Measurements from ENCODE around the gene C4BPB. TPM values are rescaled to one million over a fixed set of nuclear protein-coding genes. Genes with fewer than 3 reads are reported as not detected.
"Not testable (repeated sequence)": the region's sequence is repeated elsewhere in the genome, so short reads cannot be mapped to it uniquely, and the experiment has no call there.

Gene C4BPB
- total RNA-seq (2022) = 7.5 and 10.2 TPM in 2 replicates
- percentile 55 among the genes with signal in this experiment for Bru-seq, nascent RNA
- BruChase-seq, experiment 1, labeled RNA remaining after a 6-hour chase = percentile 60 among the genes with signal in this experiment
- BruChase-seq, experiment 2, labeled RNA remaining after a 2-hour chase = percentile 53 among the genes with signal in this experiment
- long read RNA-seq, partial matches to known transcripts = 1 of 14 reads
- long read RNA-seq, other reads (novel, unspliced or antisense) = 6 of 14 reads

DNA sequence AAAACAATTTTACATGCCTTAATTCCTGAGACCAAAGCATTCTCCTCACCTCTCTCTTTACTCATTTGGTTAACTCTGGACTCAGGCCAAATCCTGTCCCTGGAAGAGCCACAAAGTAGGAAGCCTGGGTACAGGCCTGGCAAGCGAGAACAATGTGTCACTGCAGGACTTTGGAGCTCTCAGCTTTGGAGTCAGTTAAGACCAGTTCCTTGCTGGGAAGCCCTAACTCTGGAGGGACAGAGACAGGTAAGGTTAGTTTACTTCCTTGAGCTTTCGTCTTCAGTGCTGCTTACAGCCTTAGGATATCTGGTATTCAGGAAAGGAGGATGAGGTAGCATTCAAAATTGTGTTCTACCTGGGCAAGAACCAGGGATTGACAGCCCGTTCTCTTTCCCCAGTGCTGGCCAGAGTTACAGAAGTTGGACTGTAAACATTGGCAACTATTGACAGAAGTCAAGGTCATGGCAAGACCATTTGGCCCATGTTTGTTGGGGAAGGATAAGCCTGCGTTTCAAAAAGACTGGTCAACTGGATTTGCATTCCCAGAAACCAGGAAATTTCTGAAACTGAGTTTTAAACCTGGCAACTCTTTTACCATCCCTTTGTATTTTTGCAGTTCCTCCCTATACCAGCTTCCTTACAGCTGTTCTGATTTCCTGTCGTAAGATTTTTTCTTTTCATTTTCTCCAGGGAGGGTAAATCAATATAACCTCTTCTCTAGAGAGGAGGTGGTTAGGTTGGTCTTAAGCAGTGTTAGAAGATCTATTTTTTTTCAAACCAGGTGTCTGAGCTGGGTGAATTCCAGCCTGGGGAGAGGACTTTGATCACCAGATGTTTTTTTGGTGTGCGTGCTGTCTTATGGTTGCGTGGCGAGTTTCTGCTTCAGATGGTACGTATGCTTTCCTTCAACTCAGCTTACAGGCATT, at the start of gene C4BPB:
TSS of gene C4BPB (plus strand) at position 160 of the 926 bp plus-strand sequence. CDS start at position 832, 672 bp downstream.
- Mint-ChIP-seq H3K27ac (ENCODE audit: unreplicated experiment) (peak within 1 kb of the TSS; percentile 83), H3K36me3 (ENCODE audit: insufficient read depth, unreplicated experiment) (peaks cover 10% of the 10 kb centered on the region), H3K9me3 (ENCODE audit: low read depth, unreplicated experiment) (no peaks in the 10 kb centered on the region), H3K4me1 (ENCODE audit: low read depth, unreplicated experiment) (peaks cover 41% of the 10 kb centered on the region), H3K27me3 (ENCODE audit: unreplicated experiment) (no peaks in the 10 kb centered on the region), H3K4me3 (ENCODE audit: low read depth, unreplicated experiment) (peak within 1 kb of the TSS; percentile 73)
- peak; percentile 54 for DNase-seq
- no peak for TF ChIP-seq CTCF (IDR thresholded peaks at IDR 0.05; ENCODE audit: unreplicated experiment)
- CTCF ChIA-PET = interaction anchor here (0.6 to 2.2 kb wide), 4 partner anchors 313 to 412 kb away, joined by 3 to 7 read pairs (median 5); no protein-coding TSS in a partner anchor
- BruUV-seq (replicated peaks) = no TSS peak
- intact Hi-C loops (cut with micrococcal nuclease; ENCODE audit: unreplicated experiment) = loop anchor here (1.0 to 5.0 kb wide), 2 partner anchors 153 to 316 kb away; no protein-coding TSS in a partner anchor

DNA sequence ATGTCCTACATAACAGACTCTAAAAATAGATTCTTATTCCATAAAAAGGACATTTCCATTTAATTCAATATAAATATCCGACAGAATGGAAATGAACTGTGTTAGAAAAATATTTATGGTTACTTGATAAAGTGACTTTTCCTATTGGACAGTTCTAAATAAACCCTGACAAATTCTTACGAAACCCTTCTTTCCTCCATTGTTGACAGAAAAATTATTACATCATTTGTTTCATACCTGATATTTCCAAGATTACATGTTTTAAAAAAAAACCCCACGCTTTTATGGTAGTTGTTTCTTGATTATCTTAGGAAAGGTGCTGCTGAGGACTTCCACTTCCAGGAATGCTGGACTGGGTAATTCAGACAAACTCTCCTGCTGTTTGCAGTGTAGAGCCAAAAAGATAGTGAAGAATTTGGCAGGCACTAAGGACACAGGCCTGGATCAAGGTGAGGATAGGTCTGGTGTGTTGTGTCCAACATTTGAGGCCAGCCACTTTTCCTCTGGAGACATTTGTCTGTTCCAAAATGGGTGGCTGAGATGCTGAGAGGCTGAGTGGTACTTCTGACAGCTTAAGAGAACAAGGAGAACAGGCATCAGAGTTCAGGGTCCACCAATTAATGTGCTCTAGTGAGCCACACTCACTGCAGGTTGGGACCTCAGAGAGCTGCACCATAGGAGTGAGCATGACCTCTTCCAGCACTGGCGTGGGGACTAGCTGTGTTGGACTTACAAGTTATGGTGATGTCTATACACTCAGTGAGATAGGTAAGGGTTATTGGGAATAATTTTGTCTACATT, 49.1 kb upstream of the C4BPB start:
- H3K27me3 Mint-ChIP-seq (ENCODE audit: unreplicated experiment) = no peaks in the 10 kb centered on the region
- no TSS peak for BruUV-seq (replicated peaks)
- H3K4me1 Mint-ChIP-seq (ENCODE audit: low read depth, unreplicated experiment) = peaks cover 16% of the 10 kb centered on the region
- peaks cover 25% of the 10 kb centered on the region for H3K36me3 Mint-ChIP-seq (ENCODE audit: insufficient read depth, unreplicated experiment)
- H3K27ac Mint-ChIP-seq (ENCODE audit: unreplicated experiment) = no peak overlapping the region
- DNase-seq = no peak
- no peak overlapping the region for H3K4me3 Mint-ChIP-seq (ENCODE audit: low read depth, unreplicated experiment)
- CTCF ChIA-PET = interaction anchor here (0.7 to 1.3 kb wide), 2 partner anchors 13 to 17 kb away, joined by 3 read pairs; partner anchors contain the start of gene PFKFB2
- no peaks in the 10 kb centered on the region for H3K9me3 Mint-ChIP-seq (ENCODE audit: low read depth, unreplicated experiment)
- intact Hi-C loops (cut with micrococcal nuclease; ENCODE audit: unreplicated experiment) = no loop called here
- TF ChIP-seq CTCF (IDR thresholded peaks at IDR 0.05; ENCODE audit: unreplicated experiment) = no peak

DNA sequence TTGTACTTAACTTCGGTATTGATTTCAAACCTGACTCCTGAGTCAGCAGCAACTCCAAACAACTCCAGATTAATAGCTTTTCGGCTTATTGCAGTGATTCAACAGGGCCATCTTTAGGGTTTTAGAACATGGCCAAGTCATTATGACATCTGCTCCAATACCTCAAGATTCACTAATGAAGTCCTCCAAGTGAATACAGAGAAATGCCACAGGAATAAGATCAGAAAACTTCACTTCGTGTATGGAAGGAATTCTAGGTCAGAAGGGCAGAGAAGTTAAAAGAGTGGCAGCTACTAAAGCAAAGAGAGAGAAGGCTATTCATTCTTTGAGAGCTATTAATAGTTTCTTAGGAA, 48.5 kb upstream of the C4BPB start:
- intact Hi-C loops (cut with micrococcal nuclease; ENCODE audit: unreplicated experiment) = no loop called here
- no peak for DNase-seq
- TF ChIP-seq CTCF (IDR thresholded peaks at IDR 0.05; ENCODE audit: unreplicated experiment) = no peak
- CTCF ChIA-PET = interaction anchor here (0.7 to 1.3 kb wide), 2 partner anchors 12 to 17 kb away, joined by 3 read pairs; partner anchors contain the start of gene PFKFB2
- no TSS peak for BruUV-seq (replicated peaks)
- Mint-ChIP-seq H3K4me1 (ENCODE audit: low read depth, unreplicated experiment) (peaks cover 22% of the 10 kb centered on the region), H3K27me3 (ENCODE audit: unreplicated experiment) (no peaks in the 10 kb centered on the region), H3K27ac (ENCODE audit: unreplicated experiment) (no peak overlapping the region), H3K4me3 (ENCODE audit: low read depth, unreplicated experiment) (no peak overlapping the region), H3K36me3 (ENCODE audit: insufficient read depth, unreplicated experiment) (peaks cover 26% of the 10 kb centered on the region), H3K9me3 (ENCODE audit: low read depth, unreplicated experiment) (no peaks in the 10 kb centered on the region)

DNA sequence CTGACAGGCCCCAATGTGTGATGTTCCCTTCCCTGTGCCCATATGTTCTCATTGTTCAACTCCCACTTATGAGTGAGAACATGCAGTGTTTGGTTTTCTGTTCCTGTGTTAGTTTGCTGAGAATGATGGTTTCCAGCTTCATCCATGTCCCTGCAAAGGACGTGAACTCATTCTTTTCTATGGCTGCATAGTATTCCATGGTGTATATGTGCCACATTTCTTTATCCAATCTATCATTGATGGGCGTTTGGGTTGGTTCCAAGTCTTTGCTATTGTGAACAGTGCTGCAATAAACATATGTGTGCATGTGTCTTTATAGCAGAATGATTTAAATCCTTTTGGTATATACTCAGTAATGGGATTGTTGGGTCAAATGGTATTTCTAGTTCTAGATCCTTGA, 47.3 kb upstream of the C4BPB start:
- intact Hi-C loops (cut with micrococcal nuclease; ENCODE audit: unreplicated experiment); BruUV-seq (replicated peaks); H3K27ac Mint-ChIP-seq (ENCODE audit: unreplicated experiment); DNase-seq; H3K4me3 Mint-ChIP-seq (ENCODE audit: low read depth, unreplicated experiment); H3K9me3 Mint-ChIP-seq (ENCODE audit: low read depth, unreplicated experiment); H3K27me3 Mint-ChIP-seq (ENCODE audit: unreplicated experiment): not testable (repeated sequence)
- CTCF ChIA-PET = interaction anchor here (0.9 kb wide), 1 partner anchor 10 kb away, joined by 3 read pairs; the partner anchor contains the start of gene YOD1
- Mint-ChIP-seq H3K36me3 (ENCODE audit: insufficient read depth, unreplicated experiment) (peaks cover 36% of the 10 kb centered on the region), H3K4me1 (ENCODE audit: low read depth, unreplicated experiment) (peaks cover 34% of the 10 kb centered on the region)
